HEK293T (cell line): ENCODE results near the gene SYNE2.

Experiments used
- CTCF ChIA-PET: fragments of 350-600 bp; formaldehyde crosslinking; extraction: SDS; loops from one replicate; lab custom pipeline; 2021; ENCODE audit warnings: antibody characterized with exemption, inconsistent platforms; lab: Yijun Ruan, JAX
- POLR2A ChIA-PET: fragments of 350-600 bp; formaldehyde crosslinking; extraction: SDS; loops from one replicate; lab custom pipeline; 2020; ENCODE audit warnings: antibody characterized with exemption, inconsistent platforms; lab: Yijun Ruan, JAX
- DNase-seq: peaks from one replicate; pipeline ENCODE4 v3.0.0; 2012; ENCODE audit warnings: mixed read lengths; ENCODE audit errors: extremely low spot score
- ARNT ChIP-seq: fragments of 450-650 bp; IDR thresholded peaks from 2 replicates; pipeline ENCODE4 v1.6.1; 2017; ENCODE audit warnings: mild to moderate bottlenecking
- BHLHE40 ChIP-seq: fragments of 450-650 bp; IDR thresholded peaks from 2 replicates; pipeline ENCODE4 v1.6.1; 2016; ENCODE audit warnings: mild to moderate bottlenecking, moderate library complexity, borderline replicate concordance
- CTBP1 ChIP-seq: fragments of 450-650 bp; IDR thresholded peaks from 2 replicates; pipeline ENCODE4 v1.6.1; 2016; ENCODE audit warnings: borderline replicate concordance
- ELF4 ChIP-seq: fragments of 450-650 bp; IDR thresholded peaks from 2 replicates; pipeline ENCODE4 v1.6.1; 2017; ENCODE audit warnings: antibody characterized with exemption
- FOXA1 ChIP-seq: fragments of 450-650 bp; IDR thresholded peaks from 2 replicates; pipeline ENCODE4 v1.6.1; 2016; ENCODE audit warnings: mild to moderate bottlenecking
- FOXK2 ChIP-seq: fragments of 450-650 bp; IDR thresholded peaks from 2 replicates; pipeline ENCODE4 v1.6.1; 2016; ENCODE audit warnings: mild to moderate bottlenecking
- FOXM1 ChIP-seq: fragments of 450-650 bp; IDR thresholded peaks from 2 replicates; pipeline ENCODE4 v1.6.1; 2017; ENCODE audit warnings: mild to moderate bottlenecking, borderline replicate concordance
- HDGF ChIP-seq: fragments of 450-650 bp; IDR thresholded peaks from 2 replicates; pipeline ENCODE4 v1.6.1; 2017; ENCODE audit warnings: antibody characterized with exemption, borderline replicate concordance
- L3MBTL2 ChIP-seq: fragments of 450-650 bp; conservative IDR thresholded peaks from 2 replicates; pipeline ENCODE4 v1.6.1; 2016; ENCODE audit warnings: mild to moderate bottlenecking
- LEF1 ChIP-seq: fragments of 450-650 bp; IDR thresholded peaks from 2 replicates; pipeline ENCODE4 v1.6.1; 2017; ENCODE audit warnings: mild to moderate bottlenecking, borderline replicate concordance
- NFRKB ChIP-seq: fragments of 450-650 bp; IDR thresholded peaks from 2 replicates; pipeline ENCODE4 v1.6.1; 2016; ENCODE audit warnings: mild to moderate bottlenecking, moderate library complexity
- SP1 ChIP-seq: fragments of 450-650 bp; IDR thresholded peaks from 2 replicates; pipeline ENCODE4 v1.6.1; 2017
- SUZ12 ChIP-seq: fragments of 450-650 bp; IDR thresholded peaks from 2 replicates; pipeline ENCODE4 v1.6.1; 2016; ENCODE audit warnings: mild to moderate bottlenecking
- TARDBP ChIP-seq: fragments of 450-650 bp; IDR thresholded peaks from 2 replicates; pipeline ENCODE4 v1.6.1; 2016
- ZNF384 ChIP-seq: fragments of 450-650 bp; IDR thresholded peaks from 2 replicates; pipeline ENCODE4 v1.6.1; 2016
- TF ChIP-seq, protein P1 (sequence below): fragments of 450-650 bp; IDR thresholded peaks from 2 replicates; pipeline ENCODE4 v1.6.1; 2016

Gene SYNE2

GRCh38 chr14:63991833-63992232 is 139.0 kb downstream of the SYNE2 start:
- POLR2A ChIA-PET, result no interaction called here
- CTCF ChIA-PET, result no interaction called here
- TF ChIP-seq SP1 (no peak), LEF1 (no peak), FOXM1 (no peak), ARNT (no peak), FOXA1 (no peak), CTBP1 (no peak), ELF4 (no peak), FOXK2 (no peak), L3MBTL2 (no peak), HDGF (no peak)
- TF ChIP-seq, protein P1, sequence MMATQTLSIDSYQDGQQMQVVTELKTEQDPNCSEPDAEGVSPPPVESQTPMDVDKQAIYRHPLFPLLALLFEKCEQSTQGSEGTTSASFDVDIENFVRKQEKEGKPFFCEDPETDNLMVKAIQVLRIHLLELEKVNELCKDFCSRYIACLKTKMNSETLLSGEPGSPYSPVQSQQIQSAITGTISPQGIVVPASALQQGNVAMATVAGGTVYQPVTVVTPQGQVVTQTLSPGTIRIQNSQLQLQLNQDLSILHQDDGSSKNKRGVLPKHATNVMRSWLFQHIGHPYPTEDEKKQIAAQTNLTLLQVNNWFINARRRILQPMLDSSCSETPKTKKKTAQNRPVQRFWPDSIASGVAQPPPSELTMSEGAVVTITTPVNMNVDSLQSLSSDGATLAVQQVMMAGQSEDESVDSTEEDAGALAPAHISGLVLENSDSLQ, result no peak
- DNase-seq, result no peak

DNA sequence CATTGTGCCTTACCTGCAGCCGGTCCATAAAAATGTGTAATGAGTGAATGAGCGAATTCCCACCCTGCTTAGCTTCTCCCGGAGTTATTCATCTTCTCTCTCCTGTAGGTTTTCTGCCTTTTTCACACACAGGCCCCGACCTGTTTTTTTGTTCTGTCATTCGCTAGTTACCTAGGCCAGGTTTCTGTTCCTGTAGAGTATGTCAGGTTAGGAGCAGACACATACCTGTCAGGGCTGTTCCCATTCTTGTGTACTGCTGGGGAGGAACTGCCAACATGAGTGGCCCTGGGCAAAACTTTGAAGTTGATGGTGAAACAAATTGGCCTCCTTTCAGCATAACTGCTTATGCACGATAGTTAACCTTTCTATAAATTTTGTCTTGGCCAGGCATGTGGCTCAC is 140.1 kb downstream of the SYNE2 start:
- TF ChIP-seq ELF4 (no peak), NFRKB (no peak), HDGF (no peak), FOXA1 (no peak), FOXM1 (no peak), L3MBTL2 (no peak), LEF1 (no peak), ZNF384 (no peak), FOXK2 (no peak), ARNT (no peak), TARDBP (no peak), CTBP1 (no peak), SUZ12 (no peak), BHLHE40 (no peak), SP1 (no peak)
- TF ChIP-seq, protein P1, result no peak
- no peak for DNase-seq
- CTCF ChIA-PET, result no interaction called here
- POLR2A ChIA-PET, result no interaction called here

GRCh38 chr14:63993992-63994391 is 141.2 kb downstream of the SYNE2 start:
- no peak for DNase-seq
- ChIA-PET CTCF (no interaction called here), POLR2A (no interaction called here)
- TF ChIP-seq BHLHE40 (no peak), SP1 (no peak), TARDBP (no peak), L3MBTL2 (no peak), FOXA1 (no peak), NFRKB (no peak), ARNT (no peak), ELF4 (no peak), HDGF (no peak), ZNF384 (no peak)

GRCh38 chr14:63995285-63995684 is 142.5 kb downstream of the SYNE2 start:
- CTCF ChIA-PET, result interaction anchor here (0.7 kb wide), 1 partner anchor 473 kb away, joined by 3 read pairs; no protein-coding TSS in a partner anchor
- no peak for DNase-seq
- TF ChIP-seq FOXK2 (no peak), TARDBP (no peak), LEF1 (no peak), NFRKB (no peak), SUZ12 (no peak), ZNF384 (no peak), CTBP1 (no peak), SP1 (no peak), L3MBTL2 (no peak), ARNT (no peak), BHLHE40 (no peak), FOXA1 (no peak), HDGF (no peak), FOXM1 (no peak), ELF4 (no peak)
- TF ChIP-seq, protein P1, result no peak
- POLR2A ChIA-PET, result no interaction called here

- CTCF ChIA-PET, result no interaction called here
- TF ChIP-seq FOXK2, result no peak
- TF ChIP-seq FOXM1, result no peak
- POLR2A ChIA-PET, result no interaction called here
- DNase-seq, result no peak
These were observed 143.2 kb downstream of the SYNE2 start for GRCh38 chr14:63996016-63996415.

DNA sequence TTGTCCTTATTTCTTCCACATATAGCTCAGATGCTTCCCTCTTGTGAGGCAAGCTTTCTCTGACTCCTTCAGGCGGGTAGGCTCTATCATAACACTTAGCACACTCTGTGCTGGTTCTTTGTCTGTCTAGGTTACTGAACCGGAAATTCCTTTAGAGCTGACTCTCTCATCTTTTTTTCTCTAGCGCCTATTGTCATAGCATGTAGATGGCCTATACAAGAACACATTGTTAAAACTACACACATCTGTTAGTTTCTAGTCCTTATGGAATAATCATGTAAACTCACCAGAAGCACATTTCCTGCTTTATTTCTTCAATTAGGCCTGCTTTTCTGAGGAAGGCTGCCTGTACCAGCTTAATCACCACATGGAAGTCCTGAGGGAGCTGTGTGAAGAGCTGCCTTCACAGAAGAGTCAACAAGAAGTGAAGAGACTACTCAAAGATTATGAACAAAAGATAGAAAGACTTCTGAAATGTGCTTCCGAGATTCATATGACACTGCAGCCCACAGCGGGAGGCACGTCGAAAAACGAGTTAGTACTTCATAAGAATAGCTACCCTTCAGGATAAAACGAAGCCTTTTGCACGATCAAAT is 143.9 kb downstream of the SYNE2 start:
- ChIA-PET CTCF (no interaction called here), POLR2A (no interaction called here)
- no peak for DNase-seq
- TF ChIP-seq, protein P1, result no peak
- no peak for TF ChIP-seq BHLHE40
- TF ChIP-seq SUZ12, result no peak
- no peak for TF ChIP-seq ELF4
- no peak for TF ChIP-seq L3MBTL2
- TF ChIP-seq CTBP1, result no peak
- TF ChIP-seq FOXA1, result no peak
- TF ChIP-seq SP1, result no peak
- TF ChIP-seq FOXM1, result no peak
- TF ChIP-seq NFRKB, result no peak
- TF ChIP-seq FOXK2, result no peak
